Measurements from ENCODE around the gene INTS2.

DNA sequence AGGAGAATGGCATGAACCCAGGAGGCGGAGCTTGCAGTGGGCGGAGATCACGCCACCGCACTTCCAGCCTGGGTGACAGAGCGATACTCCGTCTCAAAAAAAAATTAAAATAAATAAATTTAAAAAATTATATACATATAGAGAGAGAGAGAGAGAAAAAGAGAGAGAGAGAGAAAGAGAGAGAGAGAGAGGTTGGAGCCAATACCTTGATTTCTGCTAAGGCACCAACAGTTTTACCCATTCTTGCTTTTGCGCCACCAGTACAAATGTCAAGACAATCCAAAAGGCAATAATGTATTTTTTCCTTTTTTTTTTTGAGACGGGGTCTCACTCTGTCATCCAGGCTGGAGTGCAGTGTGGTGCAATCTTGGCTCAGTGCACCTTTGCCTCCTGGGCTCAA, 81.7 kb downstream of the INTS2 start:
- TF ChIP-seq, protein P1, sequence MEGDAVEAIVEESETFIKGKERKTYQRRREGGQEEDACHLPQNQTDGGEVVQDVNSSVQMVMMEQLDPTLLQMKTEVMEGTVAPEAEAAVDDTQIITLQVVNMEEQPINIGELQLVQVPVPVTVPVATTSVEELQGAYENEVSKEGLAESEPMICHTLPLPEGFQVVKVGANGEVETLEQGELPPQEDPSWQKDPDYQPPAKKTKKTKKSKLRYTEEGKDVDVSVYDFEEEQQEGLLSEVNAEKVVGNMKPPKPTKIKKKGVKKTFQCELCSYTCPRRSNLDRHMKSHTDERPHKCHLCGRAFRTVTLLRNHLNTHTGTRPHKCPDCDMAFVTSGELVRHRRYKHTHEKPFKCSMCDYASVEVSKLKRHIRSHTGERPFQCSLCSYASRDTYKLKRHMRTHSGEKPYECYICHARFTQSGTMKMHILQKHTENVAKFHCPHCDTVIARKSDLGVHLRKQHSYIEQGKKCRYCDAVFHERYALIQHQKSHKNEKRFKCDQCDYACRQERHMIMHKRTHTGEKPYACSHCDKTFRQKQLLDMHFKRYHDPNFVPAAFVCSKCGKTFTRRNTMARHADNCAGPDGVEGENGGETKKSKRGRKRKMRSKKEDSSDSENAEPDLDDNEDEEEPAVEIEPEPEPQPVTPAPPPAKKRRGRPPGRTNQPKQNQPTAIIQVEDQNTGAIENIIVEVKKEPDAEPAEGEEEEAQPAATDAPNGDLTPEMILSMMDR (IDR thresholded peaks at IDR 0.05): no peak
- TF ChIP-seq EZH2 (IDR thresholded peaks at IDR 0.05): no peak
- TF ChIP-seq EZH2phosphoT487 (IDR thresholded peaks at IDR 0.05): no peak
